Panc1 (cell line): ENCODE data around the gene HLA-E. TPM values are rescaled to one million over a fixed set of nuclear protein-coding genes. Genes with fewer than 3 reads are reported as not detected.

Experiments used
- ATAC-seq: fragments of 200-7000 bp; cut with Tn5 transposase; 2 replicates; pipeline ENCODE4 v1.9.1; 2020; ENCODE audit warnings: mild to moderate bottlenecking, moderate library complexity
- BruUV-seq: library from RNA; stranded (reverse); fragments of 400-500 nt; replicated peaks from 2 replicates; lab custom pipeline; 2021; lab: Mats Ljungman, UMichigan
- CTCF ChIA-PET: fragments of 300-600 bp; sonication (Branson Sonifier 250); formaldehyde crosslinking; loops from one replicate; lab custom pipeline; 2022; ENCODE audit warnings: antibody characterized with exemption; lab: Charles Lee
- POLR2A ChIA-PET: fragments of 300-600 bp; sonication (Branson Sonifier 250); formaldehyde crosslinking; loops from one replicate; lab custom pipeline; 2022; ENCODE audit warnings: antibody characterized with exemption; lab: Charles Lee
- DNase-seq: peaks from one replicate; pipeline ENCODE4 v3.0.0-alpha.2; 2010; ENCODE audit warnings: low read depth, low spot score
- H3K27ac ChIP-seq: 2 replicates; pipeline ENCODE4 v1.5.1; 2011; ENCODE audit warnings: mild to moderate bottlenecking, low read length, inconsistent platforms
- H3K27me3 ChIP-seq: fragments of 200-500 bp; sonication (Bioruptor generic); 2 replicates; pipeline ENCODE4 v1.6.0; 2014; ENCODE audit warnings: low read length, inconsistent platforms; ENCODE audit not compliant: control insufficient read depth, insufficient read depth
- H3K36me3 ChIP-seq: fragments of 200-500 bp; sonication (Bioruptor generic); 2 replicates; pipeline ENCODE4 v1.5.1; 2014; ENCODE audit warnings: inconsistent platforms, mild to moderate bottlenecking, low read length, moderate library complexity; ENCODE audit not compliant: control insufficient read depth, insufficient read depth
- H3K4me1 ChIP-seq: 2 replicates; pipeline ENCODE4 v1.5.1; 2011; ENCODE audit warnings: inconsistent platforms, mild to moderate bottlenecking, low read length, moderate library complexity; ENCODE audit not compliant: control insufficient read depth, insufficient read depth
- H3K4me3 ChIP-seq, 2 experiments: 2 replicates each; pipeline ENCODE4 v1.5.1; 2011 to 2012; ENCODE audit warnings: low read depth in 2 of 2, low read length in 2 of 2, mild to moderate bottlenecking in 2 of 2, inconsistent platforms in 1 of 2, moderate library complexity in 1 of 2
- H3K9me3 ChIP-seq: fragments of 200-500 bp; sonication (Bioruptor generic); 2 replicates; pipeline ENCODE4 v1.5.1; 2014; ENCODE audit warnings: low read depth, mild to moderate bottlenecking, inconsistent platforms, low read length, moderate library complexity; ENCODE audit not compliant: control insufficient read depth, insufficient read depth
- POLR2AphosphoS5 ChIP-seq: IDR thresholded peaks from 2 replicates; pipeline ENCODE4 v1.6.1; 2012; ENCODE audit warnings: mild to moderate bottlenecking, low read depth, low read length, moderate library complexity
- SIN3A ChIP-seq: IDR thresholded peaks from 2 replicates; pipeline ENCODE4 v1.6.1; 2012; ENCODE audit warnings: low read depth, mild to moderate bottlenecking, low read length, moderate library complexity, borderline replicate concordance; ENCODE audit not compliant: insufficient read depth
- TCF7L2 ChIP-seq: IDR thresholded peaks from 2 replicates; pipeline ENCODE4 v1.6.1; 2011; ENCODE audit warnings: mild to moderate bottlenecking, low read depth, low read length, inconsistent platforms
- in situ Hi-C: cut with HindIII; loops from 2 replicates; pipeline ENCODE4 v1.10.0; 2016; ENCODE audit warnings: low sequenced_read_pairs, low pct_unique_long_range_greater_than_20kb
- intact Hi-C: fragments of 100-400 bp; cut with micrococcal nuclease; formaldehyde crosslinking; loops from one replicate; pipeline ENCODE4 v1.10.0; 2022; ENCODE audit not compliant: unreplicated experiment
- total RNA-seq: library from RNA; stranded (reverse); gene quantifications from one replicate; pipeline ENCODE4 v1.2.1, GENCODE V29; 2021; ENCODE audit not compliant: unreplicated experiment
- TF ChIP-seq, protein P1 (sequence below), 2 experiments: IDR thresholded peaks; 2 replicates each; pipeline ENCODE4 v1.6.1; 2011 to 2012; ENCODE audit warnings: low read depth in 2 of 2, control low read depth in 1 of 2, low read length in 1 of 2, mild to moderate bottlenecking in 1 of 2, moderate library complexity in 1 of 2; ENCODE audit not compliant: insufficient read depth in 1 of 2
- TF ChIP-seq, protein P2 (sequence below): fragments of 450-650 bp; IDR thresholded peaks from 2 replicates; pipeline ENCODE4 v1.5.1; 2017; ENCODE audit warnings: mild to moderate bottlenecking

Gene HLA-E
- total RNA-seq, 1 experiment from 2014 or later: 132 TPM

DNA sequence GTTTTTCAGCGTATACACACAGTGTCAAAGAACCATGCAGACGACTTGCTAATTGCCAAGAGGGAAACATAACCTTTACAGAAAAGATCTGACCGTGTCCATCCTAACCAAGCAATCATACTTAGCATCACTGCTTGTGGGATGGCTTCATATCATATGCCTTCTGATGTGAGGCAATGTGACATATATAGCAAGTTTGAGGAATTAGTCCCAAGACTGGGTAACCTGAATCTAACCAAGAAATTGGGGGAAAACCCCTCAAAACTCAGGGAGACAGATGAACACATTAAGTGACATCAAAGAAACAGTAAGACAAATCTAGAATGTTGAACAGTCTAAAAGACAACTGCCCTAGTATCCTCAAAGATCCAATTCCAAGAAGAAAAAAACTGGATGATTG lies 48.6 kb downstream of the HLA-E start:
- Histone ChIP-seq H3K4me1 (no peaks in the 10 kb centered on the region; the same call in 1 of the 2 replicates), H3K36me3 (no peaks in the 10 kb centered on the region), H3K27ac (no peak overlapping the region), H3K27me3 (no peaks in the 10 kb centered on the region), H3K9me3 (no peaks in the 10 kb centered on the region), H3K4me3 (no peak overlapping the region)
- BruUV-seq: no TSS peak
- ATAC-seq: no peak
- TF ChIP-seq, protein P1, sequence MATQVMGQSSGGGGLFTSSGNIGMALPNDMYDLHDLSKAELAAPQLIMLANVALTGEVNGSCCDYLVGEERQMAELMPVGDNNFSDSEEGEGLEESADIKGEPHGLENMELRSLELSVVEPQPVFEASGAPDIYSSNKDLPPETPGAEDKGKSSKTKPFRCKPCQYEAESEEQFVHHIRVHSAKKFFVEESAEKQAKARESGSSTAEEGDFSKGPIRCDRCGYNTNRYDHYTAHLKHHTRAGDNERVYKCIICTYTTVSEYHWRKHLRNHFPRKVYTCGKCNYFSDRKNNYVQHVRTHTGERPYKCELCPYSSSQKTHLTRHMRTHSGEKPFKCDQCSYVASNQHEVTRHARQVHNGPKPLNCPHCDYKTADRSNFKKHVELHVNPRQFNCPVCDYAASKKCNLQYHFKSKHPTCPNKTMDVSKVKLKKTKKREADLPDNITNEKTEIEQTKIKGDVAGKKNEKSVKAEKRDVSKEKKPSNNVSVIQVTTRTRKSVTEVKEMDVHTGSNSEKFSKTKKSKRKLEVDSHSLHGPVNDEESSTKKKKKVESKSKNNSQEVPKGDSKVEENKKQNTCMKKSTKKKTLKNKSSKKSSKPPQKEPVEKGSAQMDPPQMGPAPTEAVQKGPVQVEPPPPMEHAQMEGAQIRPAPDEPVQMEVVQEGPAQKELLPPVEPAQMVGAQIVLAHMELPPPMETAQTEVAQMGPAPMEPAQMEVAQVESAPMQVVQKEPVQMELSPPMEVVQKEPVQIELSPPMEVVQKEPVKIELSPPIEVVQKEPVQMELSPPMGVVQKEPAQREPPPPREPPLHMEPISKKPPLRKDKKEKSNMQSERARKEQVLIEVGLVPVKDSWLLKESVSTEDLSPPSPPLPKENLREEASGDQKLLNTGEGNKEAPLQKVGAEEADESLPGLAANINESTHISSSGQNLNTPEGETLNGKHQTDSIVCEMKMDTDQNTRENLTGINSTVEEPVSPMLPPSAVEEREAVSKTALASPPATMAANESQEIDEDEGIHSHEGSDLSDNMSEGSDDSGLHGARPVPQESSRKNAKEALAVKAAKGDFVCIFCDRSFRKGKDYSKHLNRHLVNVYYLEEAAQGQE (IDR thresholded peaks at IDR 0.05; ENCODE audit: insufficient read depth in 1 of 2, low read depth in 2 of 2, low read length in 1 of 2): no peak
- TF ChIP-seq TCF7L2 (no peak), SIN3A (no peak), POLR2AphosphoS5 (no peak)
- TF ChIP-seq, protein P2, sequence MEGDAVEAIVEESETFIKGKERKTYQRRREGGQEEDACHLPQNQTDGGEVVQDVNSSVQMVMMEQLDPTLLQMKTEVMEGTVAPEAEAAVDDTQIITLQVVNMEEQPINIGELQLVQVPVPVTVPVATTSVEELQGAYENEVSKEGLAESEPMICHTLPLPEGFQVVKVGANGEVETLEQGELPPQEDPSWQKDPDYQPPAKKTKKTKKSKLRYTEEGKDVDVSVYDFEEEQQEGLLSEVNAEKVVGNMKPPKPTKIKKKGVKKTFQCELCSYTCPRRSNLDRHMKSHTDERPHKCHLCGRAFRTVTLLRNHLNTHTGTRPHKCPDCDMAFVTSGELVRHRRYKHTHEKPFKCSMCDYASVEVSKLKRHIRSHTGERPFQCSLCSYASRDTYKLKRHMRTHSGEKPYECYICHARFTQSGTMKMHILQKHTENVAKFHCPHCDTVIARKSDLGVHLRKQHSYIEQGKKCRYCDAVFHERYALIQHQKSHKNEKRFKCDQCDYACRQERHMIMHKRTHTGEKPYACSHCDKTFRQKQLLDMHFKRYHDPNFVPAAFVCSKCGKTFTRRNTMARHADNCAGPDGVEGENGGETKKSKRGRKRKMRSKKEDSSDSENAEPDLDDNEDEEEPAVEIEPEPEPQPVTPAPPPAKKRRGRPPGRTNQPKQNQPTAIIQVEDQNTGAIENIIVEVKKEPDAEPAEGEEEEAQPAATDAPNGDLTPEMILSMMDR: no peak
- in situ Hi-C loops (no loop called here), intact Hi-C loops (no loop called here)
- DNase-seq: no peak
- ChIA-PET CTCF (no interaction called here), POLR2A (no interaction called here)

DNA sequence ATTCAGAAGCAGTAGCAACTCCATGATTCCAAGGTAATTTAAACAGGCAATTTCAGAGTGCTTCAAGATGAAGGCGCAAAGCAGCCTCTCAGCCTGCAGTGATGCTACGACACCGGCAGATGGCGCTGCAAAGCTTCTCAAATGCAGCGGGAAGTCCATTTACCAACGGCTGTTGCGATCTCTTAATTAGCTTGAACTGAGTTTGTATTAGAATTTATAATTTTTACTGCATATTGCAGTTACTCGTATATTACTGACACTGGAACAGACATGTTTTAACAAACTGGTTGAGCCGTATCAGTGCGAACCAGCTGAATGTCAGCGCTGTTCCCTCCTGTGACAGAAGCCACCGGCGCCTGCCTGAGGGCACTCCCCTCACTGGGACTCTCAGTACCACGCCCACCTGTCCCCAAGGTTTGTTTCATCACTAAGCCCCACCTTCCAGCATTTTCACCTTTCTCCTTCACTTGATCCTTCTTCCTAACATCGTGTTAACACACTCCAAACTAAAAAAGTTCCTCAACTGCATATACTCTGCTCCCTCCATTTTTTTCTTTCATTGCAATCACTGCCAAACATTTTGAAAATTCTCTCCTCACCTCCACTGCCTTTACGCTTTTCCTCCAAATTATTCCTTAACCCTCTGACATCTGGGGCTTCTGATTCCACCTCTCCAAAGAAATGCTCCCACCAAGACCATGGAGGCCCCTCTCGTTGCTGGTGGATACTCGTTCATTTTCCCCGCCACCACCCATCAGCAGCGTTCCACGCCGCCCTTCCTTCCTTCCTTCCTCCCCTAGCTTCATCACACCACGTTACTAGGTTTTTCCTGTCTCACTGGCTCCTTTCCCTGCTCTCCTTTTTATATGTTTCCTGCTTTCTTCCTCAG lies 52.5 kb downstream of the HLA-E start:
- no peak for TF ChIP-seq SIN3A
- TF ChIP-seq, protein P2: peak; percentile 98
- 0 out of 2 replicates have a peak, but pooled peaks have one; percentile 42 for TF ChIP-seq POLR2AphosphoS5
- no peaks in the 10 kb centered on the region for H3K36me3 ChIP-seq
- BruUV-seq: no TSS peak
- no peak overlapping the region for H3K27ac ChIP-seq
- in situ Hi-C loops: loop anchor here (5.0 kb wide), 1 partner anchor 39 kb away; no protein-coding TSS in a partner anchor
- ATAC-seq (peak; percentile 90), DNase-seq (peak; percentile 74)
- intact Hi-C loops: no loop called here
- ChIA-PET POLR2A (interaction anchor here (0.6 kb wide), 1 partner anchor 32 kb away, joined by 6 read pairs; no protein-coding TSS in a partner anchor), CTCF (interaction anchor here (0.6 to 1.7 kb wide), 5 partner anchors 12 to 158 kb away, joined by 3 to 16 read pairs (median 8); no protein-coding TSS in a partner anchor)
- H3K9me3 ChIP-seq: no peaks in the 10 kb centered on the region
- H3K4me1 ChIP-seq: no peaks in the 10 kb centered on the region; the same call in 1 of the 2 replicates
- H3K27me3 ChIP-seq: no peaks in the 10 kb centered on the region
- H3K4me3 ChIP-seq: peak overlapping the region; percentile 25 to 49
